Measurements from ENCODE around the gene PRPS1. TPM values are rescaled to one million over a fixed set of nuclear protein-coding genes. Genes with fewer than 3 reads are reported as not detected.

Gene PRPS1
- total RNA-seq, 2 experiments from 2014 or later = 57.1 to 80.0 TPM

- DNase-seq (ENCODE audit: low spot score) = peak; percentile 11
- POLR2A ChIA-PET = interaction anchor here (0.9 to 9.3 kb wide), 3 partner anchors 17 to 46 kb away, joined by 4 to 121 read pairs (median 4); partner anchors contain the start of gene PRPS1
- intact Hi-C loops (cut with micrococcal nuclease; ENCODE audit: unreplicated experiment) = loop anchor here (5.0 kb wide), 1 partner anchor 218 kb away; no protein-coding TSS in a partner anchor
These were observed 46.4 kb downstream of the PRPS1 start for GRCh38 chrX:107674480-107675364.

GRCh38 chrX:107675365-107675654, 47.0 kb downstream of the PRPS1 start:
- Histone ChIP-seq H3K9me3 (ENCODE audit: low read length) (no peaks in the 10 kb centered on the region), H3K4me3 (ENCODE audit: low read depth, low read length, poor library complexity, severe bottlenecking) (peak overlapping the region; percentile 88), H3K79me2 (ENCODE audit: insufficient read depth, low read depth, low read length) (peaks cover 16% of the 10 kb centered on the region; the same call in 1 of the 2 replicates), H4K20me1 (ENCODE audit: insufficient read depth, low read length) (no peaks in the 10 kb centered on the region), H3K9me2 (ENCODE audit: insufficient read depth, low read length) (no peaks in the 10 kb centered on the region), H3K27ac (ENCODE audit: low read depth, low read length, poor library complexity, severe bottlenecking) (peak overlapping the region; percentile 89), H3K36me3 (ENCODE audit: insufficient read depth, low read length) (no peaks in the 10 kb centered on the region), H3K4me2 (ENCODE audit: low read length) (peak overlapping the region; percentile 92), H2AFZ (ENCODE audit: low read length) (no peak overlapping the region), H3K4me1 (ENCODE audit: insufficient read depth, low read length, poor library complexity, severe bottlenecking) (peaks cover 60% of the 10 kb centered on the region)
- DNase-seq (ENCODE audit: low spot score) = no peak
- no peak for TF ChIP-seq EZH2phosphoT487 (IDR thresholded peaks at IDR 0.05; ENCODE audit: borderline replicate concordance, low read depth, low read length)
- no peak for TF ChIP-seq CTCF (conservative IDR thresholded peaks at IDR 0.05; ENCODE audit: low read length)
- BruUV-seq (replicated peaks) = no TSS peak
- intact Hi-C loops (cut with micrococcal nuclease; ENCODE audit: unreplicated experiment) = no loop called here
- ChIA-PET POLR2A (interaction anchor here (1.7 to 9.3 kb wide), 2 partner anchors 40 to 47 kb away, joined by 4 to 121 read pairs; partner anchors contain the start of gene PRPS1), CTCF (ENCODE audit: unreplicated experiment) (interaction anchor here (0.9 kb wide), 1 partner anchor 8 kb away, joined by 3 read pairs; no protein-coding TSS in a partner anchor)

More at GRCh38 chrX:107674480-107675364, 46.4 kb downstream of the PRPS1 start:
- Histone ChIP-seq H4K20me1 (ENCODE audit: insufficient read depth, low read length) (no peaks in the 10 kb centered on the region), H3K4me1 (ENCODE audit: insufficient read depth, low read length, poor library complexity, severe bottlenecking) (peaks cover 60% of the 10 kb centered on the region), H3K79me2 (ENCODE audit: insufficient read depth, low read depth, low read length) (peaks cover 16% of the 10 kb centered on the region; the same call in 1 of the 2 replicates), H3K27ac (ENCODE audit: low read depth, low read length, poor library complexity, severe bottlenecking) (peak overlapping the region; percentile 89), H2AFZ (ENCODE audit: low read length) (no peak overlapping the region), H3K9me2 (ENCODE audit: insufficient read depth, low read length) (no peaks in the 10 kb centered on the region), H3K4me2 (ENCODE audit: low read length) (peak overlapping the region; percentile 92), H3K4me3 (ENCODE audit: low read depth, low read length, poor library complexity, severe bottlenecking) (peak overlapping the region; percentile 88), H3K36me3 (ENCODE audit: insufficient read depth, low read length) (no peaks in the 10 kb centered on the region), H3K9me3 (ENCODE audit: low read length) (no peaks in the 10 kb centered on the region)
- CTCF ChIA-PET (ENCODE audit: unreplicated experiment) = interaction anchor here (0.9 to 3.0 kb wide), 2 partner anchors 9 to 42 kb away, joined by 3 to 19 read pairs; no protein-coding TSS in a partner anchor
- TF ChIP-seq EZH2phosphoT487 (IDR thresholded peaks at IDR 0.05; ENCODE audit: borderline replicate concordance, low read depth, low read length) (no peak), CTCF (conservative IDR thresholded peaks at IDR 0.05; ENCODE audit: low read length) (no peak)
- BruUV-seq (replicated peaks) = no TSS peak
